HG03064 (cell line): ENCODE results near the gene TNKS1BP1.

ENCODE experiments used
- ATAC-seq: cut with Tn5 transposase; IDR thresholded peaks from one replicate; pipeline ENCODE4 v1.9.1; 2021; ENCODE audit warnings: low read depth; ENCODE audit not compliant: unreplicated experiment

TNKS1BP1 gene

GRCh38 chr11:57312511-57313021 is 12.2 kb downstream of the TNKS1BP1 start:
- no peak for ATAC-seq

DNA sequence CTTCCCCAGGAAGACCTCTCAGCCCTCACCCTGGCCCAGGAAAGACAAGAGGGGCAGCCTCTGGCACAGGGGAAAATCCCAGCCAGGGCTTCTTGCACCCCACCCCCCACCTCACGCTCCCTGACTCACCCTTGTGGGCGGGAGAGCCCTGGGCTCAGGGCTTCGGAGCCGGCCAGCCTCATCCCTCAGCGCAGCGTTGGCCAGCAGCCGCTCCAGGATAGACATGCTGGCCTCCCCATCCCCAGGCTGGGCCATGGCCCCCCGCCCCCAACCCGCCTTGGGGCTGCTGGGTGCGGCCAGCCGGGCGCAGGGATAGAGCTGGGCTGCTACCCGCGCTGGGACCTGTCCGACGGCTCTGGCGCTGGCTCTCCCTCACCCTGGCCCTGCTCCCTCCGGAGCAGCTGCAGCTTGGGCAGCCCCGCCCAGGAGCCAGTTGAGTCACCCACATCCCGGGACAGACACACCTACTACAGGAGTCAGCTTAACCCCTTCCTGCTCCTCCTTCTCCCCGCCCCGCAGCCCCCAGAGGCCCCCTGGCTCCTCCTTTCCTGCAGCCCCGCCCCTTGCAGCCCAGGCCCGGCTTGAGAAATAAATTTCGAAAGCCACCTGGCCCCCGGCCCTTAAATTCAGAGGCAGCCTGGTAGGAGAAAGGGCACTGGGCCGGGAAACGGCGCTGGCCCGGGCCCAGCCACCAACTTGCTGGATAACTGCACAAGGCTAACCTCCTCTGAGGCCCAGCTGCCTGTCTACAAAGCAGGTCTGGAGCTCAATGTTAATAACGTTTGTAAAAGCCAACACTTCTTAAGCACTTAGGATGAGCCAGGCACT is 13.4 kb downstream of the TNKS1BP1 start:
- ATAC-seq = peak; percentile 97

GRCh38 chr11:57310630-57311086 is 14.1 kb downstream of the TNKS1BP1 start:
- ATAC-seq = no peak

GRCh38 chr11:57310091-57310490 is 14.7 kb downstream of the TNKS1BP1 start:
- ATAC-seq = no peak

GRCh38 chr11:57309106-57310059 is 15.4 kb downstream of the TNKS1BP1 start:
- ATAC-seq = no peak

DNA sequence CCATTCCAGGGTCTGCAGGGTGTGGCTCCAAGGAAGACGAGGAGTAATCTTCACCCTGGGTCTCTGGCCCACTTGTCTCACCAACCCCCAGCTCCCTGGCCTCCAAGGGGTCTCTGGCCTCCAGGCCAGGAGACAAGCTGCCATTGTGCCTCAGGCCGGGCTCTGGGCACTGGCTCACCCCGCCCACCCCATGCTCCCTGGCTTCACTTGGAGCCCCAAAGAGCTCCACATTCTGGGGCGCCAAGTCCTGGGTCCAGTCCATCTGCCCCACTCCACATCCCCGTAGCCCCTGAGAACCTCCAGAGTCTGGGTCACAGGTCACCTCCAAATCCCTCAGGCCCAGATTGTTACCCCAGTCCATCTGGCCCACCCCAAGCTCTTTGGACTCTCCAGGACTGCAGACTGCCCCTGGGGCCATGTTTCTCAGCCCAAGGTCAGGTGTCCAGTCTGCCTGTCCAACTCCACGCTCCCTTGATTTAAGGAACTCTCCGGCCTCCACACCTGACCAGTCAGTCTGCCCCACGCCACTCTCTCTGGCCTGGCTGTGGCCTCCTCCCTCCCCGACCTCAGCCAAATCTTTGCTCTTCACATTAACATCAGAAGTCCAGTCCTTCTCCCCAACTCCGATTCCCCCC is 16.2 kb downstream of the TNKS1BP1 start:
- no peak for ATAC-seq

GRCh38 chr11:57307666-57308270 is 17.0 kb downstream of the TNKS1BP1 start:
- ATAC-seq = no peak

DNA sequence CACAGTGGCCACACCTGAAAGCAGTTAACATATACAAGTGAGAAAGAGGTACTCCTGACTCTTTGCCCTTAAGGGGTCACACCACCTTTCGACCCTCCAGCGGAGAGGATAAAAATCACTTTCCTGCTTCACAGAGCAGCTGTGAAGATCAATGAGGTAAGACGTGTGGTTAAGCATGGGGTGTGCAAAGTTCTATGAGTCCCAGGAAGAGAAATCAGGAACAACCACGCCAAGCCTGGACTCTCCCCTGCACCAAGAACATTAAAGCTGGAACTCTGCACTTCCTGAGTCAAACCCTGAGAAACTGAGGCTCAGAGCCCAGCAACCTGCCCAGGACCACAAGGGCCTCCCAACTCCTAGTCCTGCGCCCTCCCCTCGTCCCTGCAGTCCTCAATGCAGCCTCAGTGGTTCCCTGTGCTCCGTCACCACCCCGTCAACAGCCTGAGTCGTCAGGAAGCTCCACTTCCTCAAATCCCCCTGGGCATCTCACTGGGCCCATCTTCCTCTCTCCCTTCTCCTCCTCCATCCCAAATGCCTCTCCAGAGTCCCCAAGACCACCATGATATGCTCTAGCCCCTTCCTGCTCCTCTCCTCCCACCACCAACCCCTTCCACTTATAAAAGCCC is 17.7 kb downstream of the TNKS1BP1 start:
- no peak for ATAC-seq

DNA sequence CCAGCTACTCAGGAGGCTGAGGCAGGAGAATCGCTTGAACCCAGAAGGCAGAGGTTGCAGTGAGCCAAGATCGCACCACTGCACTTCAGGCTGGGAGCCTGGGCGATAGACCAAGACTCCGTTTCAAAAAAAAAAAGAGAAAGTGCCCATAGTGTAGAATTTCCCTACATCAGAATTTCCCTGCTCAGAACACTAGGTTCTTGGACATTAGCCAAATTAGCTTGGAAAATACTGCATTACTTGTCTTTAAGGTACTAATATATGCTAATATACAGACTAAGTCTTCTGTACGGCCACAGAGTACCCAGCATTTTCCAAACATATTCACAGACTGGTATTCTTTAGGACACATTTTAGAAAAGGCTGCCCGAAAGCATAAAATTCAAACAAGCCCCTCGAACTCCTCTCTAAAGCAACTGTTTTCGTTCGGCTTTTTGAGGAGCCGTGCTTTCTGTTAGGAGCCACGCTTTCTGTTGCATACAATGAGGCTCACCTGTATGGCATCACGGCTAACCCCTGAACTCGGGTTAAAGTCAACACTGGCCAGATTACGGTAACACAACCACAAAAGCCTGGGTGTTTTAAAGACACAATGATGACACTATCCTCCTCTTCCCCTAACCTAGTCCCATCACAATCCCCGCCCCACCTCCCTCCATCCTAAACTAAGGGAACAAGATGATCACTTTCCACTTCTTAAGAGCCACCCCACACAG is 18.4 kb downstream of the TNKS1BP1 start:
- no peak for ATAC-seq

DNA sequence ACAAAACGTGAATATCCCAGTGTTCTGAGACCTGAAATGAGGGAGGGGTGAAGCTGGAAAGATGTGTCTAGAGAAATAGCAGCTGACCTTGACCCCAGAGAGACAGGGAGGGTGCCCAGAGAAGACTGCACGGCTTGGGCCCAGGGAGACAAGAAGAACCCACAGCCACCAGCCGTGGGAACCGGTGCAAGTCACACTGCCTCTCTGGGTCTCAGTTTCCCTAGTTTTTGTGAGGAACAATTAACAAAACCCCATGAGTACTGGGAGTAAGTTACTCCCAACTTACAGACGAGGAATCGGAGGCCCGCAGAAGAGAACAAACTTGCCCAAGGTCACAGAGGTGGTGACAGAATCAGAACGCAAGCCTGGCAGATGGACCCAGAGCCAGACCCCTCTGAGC is 19.2 kb downstream of the TNKS1BP1 start:
- ATAC-seq = no peak

DNA sequence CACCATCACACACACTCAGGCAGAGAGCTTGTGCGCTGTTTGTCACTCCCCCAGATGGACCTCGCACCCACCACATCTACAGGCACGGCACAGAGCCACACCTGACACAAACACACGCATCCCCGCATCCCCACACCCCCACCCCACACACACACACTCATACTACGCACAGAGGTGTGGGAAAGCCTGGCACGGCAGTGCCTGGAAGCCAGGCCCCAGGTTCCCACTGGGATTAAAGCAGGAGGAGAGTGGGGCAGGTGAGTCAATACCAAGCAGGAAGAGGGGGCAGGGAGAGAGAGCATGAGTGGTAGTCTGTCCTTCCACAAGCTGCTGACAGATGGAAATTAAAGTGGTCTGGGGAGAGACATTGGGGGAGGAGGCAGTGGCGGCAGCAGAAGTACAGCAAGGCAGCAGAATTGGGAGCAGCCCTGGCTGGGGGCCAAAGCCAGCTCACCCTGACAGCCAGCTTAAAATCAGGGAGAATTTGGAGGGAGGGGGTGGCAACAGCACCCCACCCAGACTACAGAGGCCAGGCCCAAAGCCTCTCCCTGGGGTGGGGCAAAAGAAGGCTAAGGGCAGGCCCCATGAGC is 20.7 kb downstream of the TNKS1BP1 start:
- ATAC-seq = no peak

DNA sequence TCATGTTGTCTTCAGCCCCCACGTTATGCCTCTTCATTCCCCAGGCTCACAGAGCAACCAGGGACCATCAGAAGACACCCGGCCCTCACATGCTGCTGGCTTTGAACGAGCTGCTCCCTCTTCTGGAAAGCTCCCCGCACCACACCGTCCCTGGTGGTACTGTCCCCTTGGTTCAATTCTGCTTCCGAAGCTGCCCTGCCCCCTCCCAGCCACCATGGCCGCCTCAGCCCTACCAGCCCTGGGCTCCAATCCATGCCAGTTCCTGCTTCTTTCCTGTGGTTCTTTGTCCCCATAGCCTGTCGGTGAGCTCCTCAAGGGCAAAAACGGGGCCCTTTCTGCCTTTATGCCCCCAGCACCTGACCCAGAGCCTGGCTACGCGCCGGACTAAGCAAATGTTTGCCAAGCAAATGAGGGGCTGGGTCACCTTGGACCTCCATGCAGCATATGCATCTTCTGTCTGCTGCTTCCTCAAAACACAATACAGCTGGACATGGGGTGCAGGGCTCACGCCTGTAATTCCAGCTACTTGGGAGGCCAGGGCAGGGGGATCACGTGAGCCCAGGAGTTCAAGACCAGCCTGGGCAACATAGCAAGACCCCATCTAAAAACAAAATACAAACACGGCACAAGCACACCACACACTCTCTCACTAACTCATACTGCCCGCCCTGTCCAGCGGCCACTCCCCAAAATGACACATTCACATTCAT is 21.3 kb downstream of the TNKS1BP1 start:
- no peak for ATAC-seq

DNA sequence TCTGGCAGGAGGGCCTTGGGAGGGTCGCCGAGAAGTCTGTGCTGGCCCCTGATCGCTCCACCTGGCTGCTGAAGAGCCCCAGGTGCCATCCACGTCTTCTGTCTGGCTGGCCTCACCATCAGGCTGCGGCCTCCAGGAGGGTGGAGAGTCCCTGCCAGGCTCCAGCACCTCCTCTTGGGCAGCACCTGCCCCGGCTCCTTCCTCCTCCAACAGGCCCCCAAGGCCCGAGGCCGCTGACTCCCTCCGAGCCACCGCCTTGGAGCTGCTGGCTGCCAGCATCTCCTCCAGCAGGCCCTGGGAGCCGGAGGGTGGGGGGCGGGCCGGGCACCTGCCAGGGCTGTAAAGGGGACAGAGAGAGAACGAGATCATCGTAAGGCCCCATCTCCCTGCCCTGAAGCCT is 22.3 kb downstream of the TNKS1BP1 start:
- no peak for ATAC-seq

- ATAC-seq = no peak
These were observed 22.9 kb downstream of the TNKS1BP1 start for GRCh38 chr11:57301711-57302423.

- no peak for ATAC-seq
These were observed 24.0 kb downstream of the TNKS1BP1 start for GRCh38 chr11:57300785-57301184.

DNA sequence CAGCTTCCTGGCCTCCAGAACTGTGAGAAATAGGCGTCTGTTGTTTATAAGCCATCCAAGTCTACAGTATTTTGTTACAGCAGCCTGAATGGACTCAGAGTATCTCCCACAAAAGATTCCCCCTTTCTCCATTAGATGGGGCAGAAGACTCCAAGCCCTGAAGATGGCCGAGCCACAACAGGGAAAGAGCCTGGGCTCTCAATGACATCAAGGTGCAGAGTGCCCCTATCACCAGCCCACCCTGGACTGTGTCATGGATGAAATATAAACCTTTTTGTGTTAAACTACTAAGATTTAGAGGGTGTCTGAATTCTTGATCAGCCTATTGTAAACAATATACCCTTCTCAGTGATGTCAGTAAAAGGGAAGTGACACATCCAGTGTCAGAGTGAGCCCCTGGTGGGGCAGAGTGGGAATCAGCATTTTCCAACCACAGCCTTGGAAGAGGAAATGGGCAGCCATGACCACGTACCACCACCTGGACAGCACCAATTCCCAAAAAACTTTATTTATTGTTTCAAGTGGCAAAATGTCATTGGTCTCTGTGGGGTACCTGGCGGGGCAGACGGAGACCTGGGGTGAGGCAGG is 25.5 kb downstream of the TNKS1BP1 start:
- no peak for ATAC-seq

DNA sequence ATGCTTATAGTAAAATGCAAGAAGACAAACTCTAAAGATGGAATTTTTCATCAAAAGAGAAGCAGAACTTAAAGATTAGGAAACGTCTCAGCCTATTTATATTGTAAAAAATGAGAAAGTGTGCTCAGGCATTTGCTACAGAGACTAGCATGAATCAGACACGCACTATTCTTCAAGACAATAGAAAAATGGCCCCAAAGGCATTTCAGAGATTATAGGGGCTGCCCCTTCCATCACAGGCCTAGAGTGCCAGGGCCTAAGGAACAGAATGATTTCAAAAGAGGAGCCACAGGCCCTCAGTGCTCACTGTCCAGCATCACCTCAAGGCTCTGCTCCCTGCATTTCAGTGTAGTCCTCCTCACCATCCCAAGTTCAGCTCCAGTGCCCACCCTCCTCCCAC is 27.5 kb downstream of the TNKS1BP1 start:
- ATAC-seq = no peak
